KMS-11 (cell line): Measurements from ENCODE around the gene APBA2.
"Not testable (repeated sequence)": the region's sequence is repeated elsewhere in the genome, so short reads cannot be mapped to it uniquely, and the experiment has no call there.

ENCODE experiments used
- H2AFZ ChIP-seq: fragments of 200-600 bp; sonication (generic); 2 replicates; pipeline ENCODE4 v1.6.1; 2016; ENCODE audit warnings: antibody characterized with exemption, mixed run types, low read depth
- H3K27ac ChIP-seq: fragments of 200-600 bp; sonication (generic); 2 replicates; pipeline ENCODE4 v1.6.1; 2016; ENCODE audit warnings: mild to moderate bottlenecking, mixed run types
- H3K27me3 ChIP-seq: fragments of 200-600 bp; sonication (generic); 2 replicates; pipeline ENCODE4 v1.6.1; 2017; ENCODE audit warnings: mild to moderate bottlenecking, low read depth, mixed run types, moderate library complexity; ENCODE audit not compliant: insufficient read depth
- H3K36me3 ChIP-seq: fragments of 200-600 bp; sonication (generic); 2 replicates; pipeline ENCODE4 v1.6.1; 2017; ENCODE audit warnings: mild to moderate bottlenecking, mixed run types; ENCODE audit not compliant: insufficient read depth
- H3K4me1 ChIP-seq: fragments of 200-600 bp; sonication (generic); 2 replicates; pipeline ENCODE4 v1.6.1; 2016; ENCODE audit warnings: mild to moderate bottlenecking, low read depth, mixed run types; ENCODE audit not compliant: poor library complexity, severe bottlenecking
- H3K4me2 ChIP-seq: fragments of 200-600 bp; sonication (generic); 2 replicates; pipeline ENCODE4 v1.7.0; 2016; ENCODE audit warnings: mild to moderate bottlenecking, mixed run types
- H3K4me3 ChIP-seq: fragments of 200-600 bp; sonication (generic); IDR thresholded peaks from 2 replicates; pipeline ENCODE4 v1.6.1; 2017; ENCODE audit warnings: low read depth, low read length, mixed read lengths; ENCODE audit not compliant: insufficient read depth
- H3K79me2 ChIP-seq: fragments of 200-600 bp; sonication (generic); 2 replicates; pipeline ENCODE4 v1.6.1; 2016; ENCODE audit warnings: low read depth, mixed run types; ENCODE audit not compliant: insufficient read depth
- H3K9ac ChIP-seq: fragments of 200-600 bp; sonication (generic); 2 replicates; pipeline ENCODE4 v1.6.1; 2016; ENCODE audit warnings: mild to moderate bottlenecking, mixed run types
- H4K20me1 ChIP-seq: fragments of 200-600 bp; sonication (generic); 2 replicates; pipeline ENCODE4 v1.6.1; 2016; ENCODE audit warnings: mild to moderate bottlenecking, mixed run types; ENCODE audit not compliant: insufficient read depth
- CTCF ChIP-seq: fragments of 200-600 bp; sonication (generic); conservative IDR thresholded peaks from 2 replicates; pipeline ENCODE4 v1.6.1; 2017; ENCODE audit warnings: low read depth, mild to moderate bottlenecking, antibody characterized with exemption, low read length, moderate library complexity, mixed read lengths

Gene APBA2

DNA sequence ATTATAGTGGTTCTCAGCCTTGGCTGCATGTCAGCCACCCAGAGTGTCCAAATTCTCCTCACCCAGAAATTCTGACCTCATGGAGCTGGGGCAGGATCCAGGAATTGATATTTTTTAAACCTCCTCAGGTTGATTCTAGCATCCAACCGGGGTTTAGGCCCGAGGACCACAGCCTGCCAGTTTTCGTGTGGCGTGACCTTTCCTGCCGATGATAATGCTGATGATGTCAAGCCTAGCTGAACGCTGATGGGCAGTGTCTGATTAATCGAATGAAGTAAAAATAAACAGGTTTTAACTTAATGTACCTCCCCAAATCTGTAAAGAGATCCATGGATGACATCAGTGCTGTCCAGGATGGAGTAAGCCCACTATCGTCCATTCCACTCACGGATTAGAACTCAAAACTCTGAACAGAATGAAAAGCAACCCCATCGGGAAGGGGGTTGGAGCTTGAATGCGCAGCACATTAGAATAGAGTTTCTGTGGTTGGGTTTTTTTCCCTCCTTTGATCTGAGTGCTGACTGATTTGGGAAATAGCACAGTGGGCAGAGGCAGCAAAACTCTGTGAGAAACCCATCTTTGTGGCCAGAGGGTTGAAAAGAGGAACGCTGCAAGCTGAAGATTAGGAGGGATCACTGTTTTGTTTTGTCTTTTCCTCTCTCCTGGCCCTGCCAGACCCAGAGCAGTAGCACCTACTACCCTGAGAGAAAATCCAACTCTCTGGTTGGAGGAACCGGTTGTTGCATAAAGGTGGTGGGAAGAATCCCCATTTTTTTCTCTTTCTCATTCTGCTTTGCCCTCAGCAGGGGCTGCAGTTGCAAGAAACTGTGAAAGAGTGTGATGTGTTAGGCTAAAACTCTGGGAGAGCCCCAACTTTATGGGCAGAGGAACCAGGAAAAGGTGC is 153.9 kb downstream of the APBA2 start:
- Histone ChIP-seq H3K4me2 (no peak overlapping the region), H3K4me3 (no peak overlapping the region), H3K9ac (no peak overlapping the region), H2AFZ (no peak overlapping the region), H3K36me3 (no peaks in the 10 kb centered on the region), H3K27ac (no peak overlapping the region), H3K4me1 (no peaks in the 10 kb centered on the region), H3K79me2 (no peaks in the 10 kb centered on the region), H4K20me1 (no peaks in the 10 kb centered on the region), H3K27me3 (no peaks in the 10 kb centered on the region)
- TF ChIP-seq CTCF, result no peak

DNA sequence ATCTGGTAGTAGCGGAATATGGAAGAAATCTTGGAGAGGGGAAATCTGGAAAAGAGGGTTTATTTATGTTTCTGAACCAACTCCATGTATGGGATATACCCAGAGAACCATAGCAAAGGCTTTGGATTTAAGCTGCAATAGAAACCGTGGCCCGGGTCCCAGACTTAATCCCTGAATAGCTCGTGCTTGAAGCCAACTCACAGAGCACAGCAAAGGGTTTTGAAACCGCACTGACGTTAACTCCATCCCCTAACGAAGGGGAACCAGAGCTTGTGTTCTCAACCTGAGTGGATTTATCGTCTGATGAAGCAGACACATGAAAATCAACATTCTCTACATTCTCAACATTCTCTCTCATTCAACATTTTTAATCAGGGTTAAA is 154.6 kb downstream of the APBA2 start:
- Histone ChIP-seq H4K20me1 (no peaks in the 10 kb centered on the region), H3K4me2 (no peak overlapping the region), H3K36me3 (no peaks in the 10 kb centered on the region), H3K4me1 (no peaks in the 10 kb centered on the region), H3K27me3 (no peaks in the 10 kb centered on the region), H2AFZ (no peak overlapping the region), H3K4me3 (no peak overlapping the region), H3K79me2 (no peaks in the 10 kb centered on the region), H3K9ac (no peak overlapping the region), H3K27ac (no peak overlapping the region)
- TF ChIP-seq CTCF, result no peak

GRCh38 chr15:29043736-29044502 is 158.1 kb downstream of the APBA2 start:
- H2AFZ ChIP-seq, result no peak overlapping the region
- H3K4me3 ChIP-seq, result no peak overlapping the region
- H3K4me2 ChIP-seq, result no peak overlapping the region
- no peaks in the 10 kb centered on the region for H3K4me1 ChIP-seq
- no peaks in the 10 kb centered on the region for H3K27me3 ChIP-seq
- H3K79me2 ChIP-seq, result no peaks in the 10 kb centered on the region
- no peak overlapping the region for H3K9ac ChIP-seq
- no peaks in the 10 kb centered on the region for H4K20me1 ChIP-seq
- TF ChIP-seq CTCF, result no peak
- H3K36me3 ChIP-seq, result no peaks in the 10 kb centered on the region
- H3K27ac ChIP-seq, result no peak overlapping the region

DNA sequence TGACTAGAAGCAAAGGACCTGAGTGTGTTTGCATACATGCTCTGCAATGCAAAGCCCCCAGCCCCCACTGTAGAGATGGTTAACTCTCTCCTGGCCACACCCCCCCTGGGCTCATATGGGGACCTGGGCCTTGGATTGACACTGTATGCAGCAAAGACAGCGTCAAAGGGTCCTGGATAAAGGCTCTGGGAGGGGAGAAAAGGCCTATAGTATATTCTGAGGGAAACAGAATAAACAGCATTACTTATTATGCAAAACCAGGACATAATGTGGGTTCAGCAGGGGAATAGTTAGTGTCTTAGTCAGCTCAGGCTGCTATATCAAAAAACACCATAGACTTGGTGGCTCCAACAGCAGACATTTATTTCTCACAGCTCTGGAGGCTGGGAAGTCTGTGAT is 158.7 kb downstream of the APBA2 start:
- Histone ChIP-seq H3K79me2 (no peaks in the 10 kb centered on the region), H3K36me3 (no peaks in the 10 kb centered on the region), H3K27ac (no peak overlapping the region), H4K20me1 (no peaks in the 10 kb centered on the region), H3K4me2 (no peak overlapping the region), H3K4me3 (no peak overlapping the region), H2AFZ (no peak overlapping the region), H3K9ac (no peak overlapping the region), H3K27me3 (no peaks in the 10 kb centered on the region), H3K4me1 (no peaks in the 10 kb centered on the region)
- TF ChIP-seq CTCF, result no peak

DNA sequence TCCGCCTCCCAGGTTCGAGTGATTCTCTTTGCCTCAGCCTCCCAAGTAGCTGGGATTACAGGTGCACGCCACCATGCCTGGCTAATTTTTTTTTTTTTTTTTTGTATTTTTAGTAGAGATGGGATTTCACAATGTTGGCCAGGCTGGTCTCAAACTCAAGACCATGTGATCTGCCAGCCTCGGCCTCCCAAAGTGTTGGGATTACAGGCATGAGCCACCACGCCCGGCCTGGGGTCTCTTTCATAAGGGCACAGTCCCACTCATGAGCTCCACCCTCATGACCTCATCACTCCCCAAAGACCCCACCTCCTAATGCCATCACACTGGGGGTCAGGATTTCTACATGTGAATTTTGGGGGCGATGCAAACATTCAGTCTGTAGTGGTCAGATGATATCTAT is 159.4 kb downstream of the APBA2 start:
- H2AFZ ChIP-seq, H3K79me2 ChIP-seq, H3K4me2 ChIP-seq, H3K4me3 ChIP-seq, H3K36me3 ChIP-seq, H4K20me1 ChIP-seq, H3K4me1 ChIP-seq, H3K27ac ChIP-seq, H3K27me3 ChIP-seq, H3K9ac ChIP-seq: not testable (repeated sequence)
